ENCODE data around the gene DAPK2. TPM values are rescaled to one million over a fixed set of nuclear protein-coding genes. Genes with fewer than 3 reads are reported as not detected.

DAPK2 gene
- polyA plus RNA-seq, 1 of the 3 experiments (the other 2 are of a cell fraction): 1.4 TPM

GRCh38 chr15:63938486-63939061 lies 107.7 kb downstream of the DAPK2 start:
- no peak for DNase-seq
- no peak overlapping the region for H2AFZ ChIP-seq (ENCODE audit: low read depth)
- no peak for TF ChIP-seq MAX (IDR thresholded peaks at IDR 0.05; ENCODE audit: low read depth)
- no peak for TF ChIP-seq RCOR1 (IDR thresholded peaks at IDR 0.05; ENCODE audit: low read length)
- no peak for TF ChIP-seq YY1 (IDR thresholded peaks at IDR 0.05; ENCODE audit: low read depth)
- TF ChIP-seq NFIC (IDR thresholded peaks at IDR 0.05; ENCODE audit: borderline replicate concordance): no peak
- TF ChIP-seq TAF1 (IDR thresholded peaks at IDR 0.05; ENCODE audit: borderline replicate concordance, low read depth, low read length): no peak
- no peak for TF ChIP-seq MXI1 (IDR thresholded peaks at IDR 0.05; ENCODE audit: low read depth, low read length)
- TF ChIP-seq EZH2phosphoT487 (IDR thresholded peaks at IDR 0.05; ENCODE audit: borderline replicate concordance, low read depth): no peak
- no peak for TF ChIP-seq RAD21 (IDR thresholded peaks at IDR 0.05; ENCODE audit: low read length)
- TF ChIP-seq GABPA (IDR thresholded peaks at IDR 0.05; ENCODE audit: low read depth): no peak
- no peak for TF ChIP-seq RFX5 (IDR thresholded peaks at IDR 0.05; ENCODE audit: low read length)

GRCh38 chr15:63933522-63933921 lies 112.8 kb downstream of the DAPK2 start:
- ChIA-PET POLR2A (no interaction called here), CTCF (interaction anchor here (1.6 kb wide), 1 partner anchor 12 kb away, joined by 5 read pairs; no protein-coding TSS in a partner anchor)
- H3K4me2 ChIP-seq: no peak overlapping the region
- no peaks in the 10 kb centered on the region for H3K9me2 ChIP-seq
- H2AFZ ChIP-seq (ENCODE audit: low read depth): no peak overlapping the region
- H3K79me2 ChIP-seq (ENCODE audit: insufficient read depth): no peaks in the 10 kb centered on the region
- no peaks in the 10 kb centered on the region for H4K20me1 ChIP-seq (ENCODE audit: insufficient read depth)
- H3F3A ChIP-seq (replicated peaks; ENCODE audit: insufficient read depth): no peaks in the 10 kb centered on the region
- no peaks in the 10 kb centered on the region for H3K4me1 ChIP-seq (ENCODE audit: control insufficient read depth in 1 of 2, insufficient read depth in 2 of 2, low read depth in 1 of 2, low read length in 1 of 2)
- no peak overlapping the region for H3K4me3 ChIP-seq (ENCODE audit: low read depth in 2 of 2, low read length in 1 of 2)
- H3K9ac ChIP-seq: no peak overlapping the region
- no peaks in the 10 kb centered on the region for H3K36me3 ChIP-seq (replicated peaks in 1 of 2; ENCODE audit: control insufficient read depth in 1 of 2, insufficient read depth in 2 of 2, low read length in 1 of 2)
- H3K9me3 ChIP-seq: no peaks in the 10 kb centered on the region
- 70% methylated on average over 5 of the region's 5 CpGs for WGBS (ENCODE audit: low lambda C conversion rate)
- TF ChIP-seq FOSL2 (IDR thresholded peaks at IDR 0.05; ENCODE audit: borderline replicate concordance, low read depth): peak; percentile 38; the same call in 1 of the 2 replicates
- 0 out of 2 replicates have a peak, but pooled peaks have one; percentile 12 for TF ChIP-seq JUND (IDR thresholded peaks at IDR 0.05)
- no peak for TF ChIP-seq CTCF (IDR thresholded peaks at IDR 0.05)
- no peaks in the 10 kb centered on the region for H3K27me3 ChIP-seq (ENCODE audit: insufficient read depth)
- DNase-seq: no peak
- H3K27ac ChIP-seq (ENCODE audit: low read depth in 2 of 2, low read length in 1 of 2): no peak overlapping the region

More at GRCh38 chr15:63938486-63939061, 107.7 kb downstream of the DAPK2 start:
- WGBS (ENCODE audit: low lambda C conversion rate): 98% methylated on average over 6 of the region's 6 CpGs
- POLR2A ChIA-PET: no interaction called here
- Histone ChIP-seq H3F3A (replicated peaks; ENCODE audit: insufficient read depth) (no peaks in the 10 kb centered on the region), H3K4me2 (no peak overlapping the region), H3K4me3 (ENCODE audit: low read depth in 2 of 2, low read length in 1 of 2) (no peak overlapping the region), H3K4me1 (ENCODE audit: control insufficient read depth in 1 of 2, insufficient read depth in 2 of 2, low read depth in 1 of 2, low read length in 1 of 2) (peaks cover 7 to 8% of the 10 kb centered on the region in 2 experiments; a peak in 2 of 4 replicates), H4K20me1 (ENCODE audit: insufficient read depth) (no peaks in the 10 kb centered on the region), H3K36me3 (replicated peaks in 1 of 2; ENCODE audit: control insufficient read depth in 1 of 2, insufficient read depth in 2 of 2, low read length in 1 of 2) (no peaks in the 10 kb centered on the region), H3K9ac (no peak overlapping the region), H3K9me2 (no peaks in the 10 kb centered on the region), H3K9me3 (no peaks in the 10 kb centered on the region), H3K27ac (ENCODE audit: low read depth in 2 of 2, low read length in 1 of 2) (no peak overlapping the region), H3K27me3 (ENCODE audit: insufficient read depth) (no peaks in the 10 kb centered on the region), H3K79me2 (ENCODE audit: insufficient read depth) (no peaks in the 10 kb centered on the region)
- CTCF ChIA-PET: interaction anchor here (0.7 to 1.0 kb wide), 2 partner anchors 186 to 332 kb away, joined by 3 read pairs; no protein-coding TSS in a partner anchor

Measured in SK-N-SH (cell line).